Activated T-helper 1 cell treated with Interleukin-2 at 50 U/mL for 16 hours (primary cell): Measurements from ENCODE around the gene PXN.
"Not testable (repeated sequence)": the region's sequence is repeated elsewhere in the genome, so short reads cannot be mapped to it uniquely, and the experiment has no call there.

ENCODE experiments used
- DNase-seq: peaks from one replicate; pipeline ENCODE4 v3.0.0-alpha.2; 2020; ENCODE audit warnings: low read depth

The PXN gene

GRCh38 chr12:120225852-120226640 lies 39.5 kb downstream of the PXN start:
- DNase-seq: no peak

GRCh38 chr12:120225200-120225558 lies 40.4 kb downstream of the PXN start:
- no peak for DNase-seq

GRCh38 chr12:120224304-120225199 lies 41.0 kb downstream of the PXN start:
- no peak for DNase-seq

GRCh38 chr12:120223458-120224303 lies 41.8 kb downstream of the PXN start:
- DNase-seq: no peak

GRCh38 chr12:120222288-120222832 lies 43.2 kb downstream of the PXN start:
- DNase-seq: no peak

GRCh38 chr12:120221576-120221900 lies 44.0 kb downstream of the PXN start:
- DNase-seq: no peak

- DNase-seq: no peak
Measured at GRCh38 chr12:120220838-120221575, 44.5 kb downstream of the PXN start.

GRCh38 chr12:120218680-120219606 lies 46.6 kb downstream of the PXN start:
- no peak for DNase-seq

- DNase-seq: no peak
Measured at GRCh38 chr12:120216742-120217605, 48.6 kb downstream of the PXN start.

- DNase-seq: no peak
Measured at GRCh38 chr12:120215766-120216735, 49.5 kb downstream of the PXN start.

GRCh38 chr12:120215357-120215735 lies 50.2 kb downstream of the PXN start:
- DNase-seq: no peak

- no peak for DNase-seq
Measured at GRCh38 chr12:120214626-120215356, 50.7 kb downstream of the PXN start.

GRCh38 chr12:120213758-120214157 lies 51.8 kb downstream of the PXN start:
- DNase-seq: no peak

- not testable (repeated sequence) for DNase-seq
Measured at GRCh38 chr12:120213182-120213581, 52.3 kb downstream of the PXN start.

- DNase-seq: no peak
Measured at GRCh38 chr12:120212301-120212700, 53.2 kb downstream of the PXN start.

- DNase-seq: no peak
Measured at GRCh38 chr12:120211904-120212283, 53.6 kb downstream of the PXN start.

GRCh38 chr12:120211243-120211903 lies 54.2 kb downstream of the PXN start:
- no peak for DNase-seq
